Measurements from ENCODE around the gene CKLF.
A peak's percentile ranks its signal among the peaks of the same experiment; 100 is the strongest.
"Not testable (repeated sequence)": the region's sequence is repeated elsewhere in the genome, so short reads cannot be mapped to it uniquely, and the experiment has no call there.

CKLF gene, protein sequence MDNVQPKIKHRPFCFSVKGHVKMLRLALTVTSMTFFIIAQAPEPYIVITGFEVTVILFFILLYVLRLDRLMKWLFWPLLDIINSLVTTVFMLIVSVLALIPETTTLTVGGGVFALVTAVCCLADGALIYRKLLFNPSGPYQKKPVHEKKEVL

DNA sequence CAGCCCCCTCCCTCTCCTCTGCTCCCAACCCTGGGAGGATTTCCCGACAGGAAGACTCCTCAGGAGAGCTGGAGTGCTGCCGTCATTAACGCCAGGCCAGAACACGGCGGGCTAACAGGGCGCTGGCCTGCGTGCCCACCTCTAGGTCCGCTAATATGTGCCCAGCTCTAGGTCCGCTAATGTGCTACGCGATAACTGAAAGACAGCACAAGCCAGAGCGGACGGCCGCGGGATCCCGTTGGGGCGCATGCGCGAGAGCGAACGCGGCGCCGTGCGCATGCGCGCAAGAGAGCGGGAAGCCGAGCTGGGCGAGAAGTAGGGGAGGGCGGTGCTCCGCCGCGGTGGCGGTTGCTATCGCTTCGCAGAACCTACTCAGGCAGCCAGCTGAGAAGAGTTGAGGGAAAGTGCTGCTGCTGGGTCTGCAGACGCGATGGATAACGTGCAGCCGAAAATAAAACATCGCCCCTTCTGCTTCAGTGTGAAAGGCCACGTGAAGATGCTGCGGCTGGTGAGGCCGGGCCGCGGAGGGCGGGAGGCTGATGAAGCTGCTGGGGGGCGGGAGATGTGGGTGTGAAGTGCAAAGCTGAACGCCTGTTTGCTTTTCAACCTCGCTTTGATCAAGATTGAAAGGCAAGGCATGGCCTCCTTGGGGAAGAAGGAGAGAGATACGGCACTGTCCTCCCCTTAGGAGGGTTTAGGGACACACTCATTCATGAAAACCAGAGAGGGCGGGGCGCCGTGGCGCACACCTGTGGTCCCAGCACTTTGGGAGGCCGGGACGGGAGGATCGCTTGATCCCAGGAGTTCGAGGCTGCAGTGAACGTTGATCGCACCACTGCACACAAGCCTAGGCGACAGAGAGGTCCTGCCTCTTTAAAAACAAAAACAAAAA, at the start of gene CKLF:
TSS of gene CKLF (plus strand) at position 291 of the 892 bp plus-strand sequence. CDS start at position 431, 140 bp downstream.
- DNase-seq: peak; percentile 86

DNA sequence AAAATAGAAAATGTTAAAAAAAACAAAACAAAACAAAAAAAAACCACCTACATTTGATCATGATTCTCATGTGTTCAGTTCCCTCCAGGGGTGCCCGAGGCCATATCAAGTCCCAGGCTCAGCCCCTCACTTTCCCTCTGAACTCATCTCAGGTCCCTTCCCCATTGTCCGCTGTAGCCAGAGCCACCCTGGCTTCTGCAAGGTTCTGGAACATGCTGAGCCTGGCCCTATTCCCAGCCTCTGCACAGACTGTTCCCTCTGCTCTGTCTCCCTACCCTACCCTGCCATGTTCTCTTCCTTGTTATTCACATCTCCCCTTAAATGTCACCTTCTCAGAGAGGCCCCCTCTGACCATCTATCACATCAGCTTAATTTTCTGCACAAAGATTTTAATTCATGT, 49.3 kb upstream of the CKLF start:
- no peak for DNase-seq

DNA sequence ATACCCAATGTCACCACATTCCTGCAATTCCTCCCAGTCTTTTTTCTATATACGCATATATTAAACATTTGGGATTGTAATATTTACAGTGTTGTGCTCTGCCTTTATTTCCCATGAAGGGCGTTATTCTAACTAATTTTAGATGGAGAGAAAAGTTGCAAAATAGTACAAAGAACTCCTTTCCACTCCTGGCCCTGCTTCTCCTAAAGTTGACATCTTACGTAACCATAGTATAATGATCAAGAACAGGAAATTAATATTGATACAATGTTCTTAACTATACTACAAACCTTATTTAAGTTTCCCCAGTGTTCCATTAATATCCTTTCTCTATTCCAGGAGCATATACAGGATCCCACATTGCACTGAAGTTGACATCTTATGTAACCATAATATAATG, 48.8 kb upstream of the CKLF start:
- no peak for DNase-seq

DNA sequence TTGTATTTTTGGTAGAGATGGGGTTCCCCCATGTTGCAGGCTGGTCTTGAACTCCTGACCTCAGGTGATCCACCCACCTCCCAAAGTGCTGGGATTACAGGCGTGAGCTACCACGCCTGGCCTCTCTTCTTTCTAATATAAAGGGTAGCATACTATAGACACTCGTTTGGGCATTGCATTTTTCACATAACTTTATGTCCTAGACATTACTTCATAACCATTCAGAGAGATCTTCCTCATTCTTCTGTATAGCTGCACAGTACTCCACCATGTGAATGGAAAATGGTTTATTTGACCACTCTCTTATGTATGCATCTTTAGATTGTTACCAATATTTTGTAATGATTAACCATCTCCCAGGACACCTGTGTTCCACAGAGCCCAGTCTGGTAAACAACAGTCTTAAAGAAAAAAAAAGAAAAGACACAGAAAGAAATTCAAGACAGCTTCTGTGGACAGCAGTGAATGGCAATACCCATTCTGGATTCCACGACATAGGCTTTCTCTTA, 44.6 kb upstream of the CKLF start:
- DNase-seq: no peak

DNA sequence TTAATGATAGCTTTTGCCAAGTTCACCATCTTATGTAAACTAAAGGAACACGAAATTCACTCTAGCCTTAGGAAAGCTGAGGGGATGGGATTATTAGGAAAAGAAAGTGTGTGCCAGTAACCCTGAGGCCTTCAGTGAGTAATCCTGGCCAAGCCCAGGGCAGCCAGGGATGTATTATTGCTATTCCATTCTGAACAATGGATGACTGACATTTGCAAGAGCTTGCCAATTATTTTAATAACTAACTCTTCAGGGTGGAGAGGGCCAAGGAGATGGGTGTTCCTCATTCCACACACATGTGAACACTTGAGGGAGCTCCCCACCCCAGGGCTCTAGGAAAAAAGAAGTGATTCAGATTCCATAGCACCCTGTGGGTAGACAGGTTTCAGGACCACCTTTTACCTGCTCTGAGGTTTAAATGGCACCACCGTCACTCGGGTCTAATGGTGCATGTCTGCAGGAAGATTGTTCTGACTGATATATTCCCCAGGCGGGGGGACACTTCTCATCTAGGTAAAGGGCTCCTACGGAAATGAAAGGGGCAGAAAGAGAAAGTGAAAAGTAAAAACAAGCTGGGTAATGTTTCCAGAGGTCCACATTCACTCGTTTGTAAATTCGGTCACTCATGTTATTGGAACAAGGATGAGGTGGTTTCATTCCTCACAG, 44.0 kb upstream of the CKLF start:
- no peak for DNase-seq

DNA sequence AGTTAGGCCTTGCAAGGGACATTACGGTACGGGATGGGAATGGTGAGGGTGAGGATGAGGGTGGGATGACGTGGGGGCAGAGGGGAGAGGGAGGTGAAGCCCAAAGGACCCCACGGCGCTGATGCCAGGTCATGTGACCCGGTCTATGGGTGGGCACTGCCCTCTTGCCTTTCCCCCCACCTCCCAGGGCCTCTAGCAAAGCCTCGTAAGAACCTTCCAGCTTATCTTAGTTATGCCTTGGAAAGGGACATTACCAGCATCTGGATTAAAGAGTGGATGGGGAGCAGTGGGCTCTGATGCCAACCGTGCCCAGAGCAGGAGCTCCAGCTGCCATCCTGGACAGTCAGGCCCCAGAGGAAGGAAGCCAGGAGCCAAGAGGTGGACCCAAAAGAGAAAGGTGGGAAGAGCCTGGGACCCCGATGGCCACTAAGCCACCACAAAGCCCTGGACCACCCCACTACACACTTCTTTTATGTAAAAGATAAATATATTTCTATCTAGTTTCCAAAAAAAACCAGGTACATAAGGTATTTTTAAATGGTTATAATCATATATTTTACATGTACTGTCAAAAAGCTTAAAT, 43.4 kb upstream of the CKLF start:
- no peak for DNase-seq

DNA sequence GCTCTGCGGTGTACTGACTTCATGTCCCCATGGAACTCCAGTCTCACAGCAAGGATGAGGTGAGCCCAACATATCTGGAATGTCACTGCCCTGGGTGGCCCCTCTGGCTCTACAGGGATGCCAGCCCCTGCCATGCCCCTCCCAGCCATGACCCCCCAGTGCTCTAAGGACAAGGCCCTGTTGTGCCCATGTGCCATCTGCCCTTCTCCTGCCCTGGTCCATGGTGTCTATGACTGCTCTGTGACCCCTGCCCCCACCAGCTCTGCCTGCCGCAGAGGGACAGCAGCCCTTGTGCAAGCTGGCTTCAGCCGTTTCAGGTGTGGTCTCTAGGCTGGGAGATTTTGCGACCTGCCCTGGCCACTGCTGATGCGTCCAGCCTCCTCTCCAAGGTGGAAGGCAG, 42.8 kb upstream of the CKLF start:
- DNase-seq: no peak

DNA sequence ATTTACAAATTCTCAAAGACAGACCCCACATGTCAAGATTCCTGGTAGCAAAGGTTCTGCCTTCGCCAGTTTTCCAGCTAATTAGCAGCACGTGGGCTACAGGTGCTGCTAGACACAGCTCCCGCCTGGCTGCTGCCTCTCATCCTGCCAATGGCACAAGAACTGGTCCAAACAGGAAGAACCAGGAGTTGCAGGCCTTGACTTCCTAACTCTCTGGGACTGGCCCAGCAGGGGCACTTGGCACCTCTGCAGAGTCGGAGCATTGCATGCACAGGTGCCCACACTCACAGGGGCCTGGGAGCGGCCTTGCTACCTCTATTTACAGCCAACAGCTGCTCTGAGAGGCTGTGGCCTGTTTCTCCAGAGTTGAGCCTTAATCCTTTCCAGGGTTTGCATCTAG, 42.1 kb upstream of the CKLF start:
- no peak for DNase-seq

DNA sequence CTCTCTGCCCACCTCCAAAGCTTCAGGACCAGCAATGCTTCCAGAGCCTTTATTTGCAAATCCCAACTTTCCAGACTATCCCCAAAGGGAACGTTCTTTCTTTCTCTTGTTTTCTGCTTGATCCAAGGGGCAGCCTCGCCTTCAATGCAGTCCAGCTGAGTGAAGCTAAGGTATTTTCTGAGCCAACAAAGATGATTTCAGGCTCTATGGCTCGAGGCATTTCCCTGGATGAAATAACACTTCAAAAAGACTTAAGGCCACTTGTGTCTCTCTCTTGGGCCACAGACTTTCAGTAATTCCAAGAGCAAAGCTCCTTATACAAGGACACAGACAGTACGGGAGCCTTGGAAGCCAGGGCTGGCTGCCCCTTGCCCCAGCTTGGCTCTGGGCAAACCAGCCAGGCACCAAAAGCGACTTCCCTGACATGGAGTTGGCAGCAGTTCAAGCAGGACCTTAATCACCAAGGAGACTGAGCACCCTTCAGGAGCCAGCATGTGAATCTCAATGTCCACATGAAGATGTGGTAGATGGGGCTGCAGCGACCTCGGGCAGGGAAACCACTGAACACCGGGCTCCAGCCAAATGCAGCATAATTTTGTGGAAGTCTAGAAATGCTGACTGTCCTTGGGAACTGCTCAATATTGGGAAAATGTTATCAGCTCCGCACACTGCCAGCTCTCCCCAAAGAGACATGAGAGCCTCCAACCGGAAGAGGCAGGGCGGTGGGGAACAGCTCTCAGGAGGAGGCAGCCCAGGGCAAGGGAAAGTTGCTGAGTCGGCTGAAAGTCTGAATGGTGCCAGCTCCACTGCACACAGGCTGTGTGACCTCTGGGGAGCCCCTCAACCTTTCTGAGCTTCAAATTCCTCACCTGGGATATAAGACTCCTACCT, 41.4 kb upstream of the CKLF start:
- DNase-seq: no peak

DNA sequence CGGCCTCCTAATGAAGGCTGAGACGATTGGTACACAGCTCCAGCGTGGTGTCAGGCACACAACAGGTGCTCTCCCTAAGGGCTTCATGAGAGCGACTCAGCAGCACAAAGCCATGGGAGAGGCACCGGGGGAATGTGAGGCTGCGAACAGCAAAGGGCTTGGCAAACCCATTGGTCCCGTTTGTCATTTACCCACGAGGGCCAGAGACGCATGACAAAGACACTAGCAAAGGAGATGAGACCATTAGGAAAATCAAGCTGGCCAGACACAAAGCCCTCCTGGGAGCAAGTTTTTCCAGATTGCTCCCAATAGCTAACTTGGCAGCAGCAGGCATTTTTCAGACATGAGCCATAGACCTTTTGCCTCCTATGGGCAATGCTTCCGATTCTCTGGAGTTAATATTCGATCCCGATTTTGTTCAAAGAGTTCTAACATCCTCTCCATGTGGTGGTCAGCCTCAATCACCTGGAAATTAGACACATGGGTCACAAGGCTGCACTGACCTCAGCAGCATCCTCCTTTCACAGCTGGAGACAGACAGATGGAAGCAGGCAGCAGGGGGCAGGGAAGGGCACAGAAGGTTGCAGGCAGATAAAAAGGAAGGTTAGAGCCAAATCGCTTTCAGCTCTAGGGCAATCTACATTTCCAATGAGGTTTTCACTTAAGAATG, 40.6 kb upstream of the CKLF start:
- no peak for DNase-seq

DNA sequence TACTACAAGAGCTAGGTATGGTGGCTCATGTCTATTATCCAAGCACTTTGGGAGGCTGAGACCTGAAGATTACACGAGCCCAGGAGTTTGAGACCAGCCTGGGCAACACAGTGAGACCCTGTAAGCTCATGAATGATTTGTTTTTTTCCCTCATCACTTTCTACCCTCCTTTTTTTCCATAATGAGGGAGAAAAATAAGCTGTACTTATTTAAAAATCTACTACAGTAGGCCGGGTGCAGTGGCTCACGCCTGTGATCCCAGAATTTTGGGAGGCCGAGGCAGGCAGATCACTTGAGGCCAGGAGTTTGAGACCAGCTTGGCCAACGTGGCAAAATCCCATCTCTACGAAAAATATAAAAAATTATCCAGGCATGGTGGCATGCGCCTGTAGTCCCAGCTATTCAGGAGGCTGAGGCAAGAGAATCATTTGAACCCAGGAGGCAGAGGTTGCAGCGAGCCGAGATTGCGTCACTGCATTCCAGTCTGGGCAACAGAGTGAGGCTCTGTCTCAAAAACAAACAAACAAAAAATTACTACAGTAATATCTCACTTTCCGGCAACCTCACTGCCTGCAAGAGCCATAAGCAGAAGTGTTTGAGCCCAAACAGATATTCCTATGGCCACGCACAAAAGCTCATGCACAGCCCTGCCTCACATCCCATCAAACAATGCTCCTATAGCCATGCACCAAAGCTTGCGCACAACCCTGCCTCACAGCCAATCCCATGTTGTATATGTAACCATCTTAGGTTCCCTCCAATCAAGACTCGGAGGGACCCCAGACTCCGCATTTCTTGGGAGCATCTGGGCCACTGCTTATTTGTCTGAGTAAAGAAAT, 39.9 kb upstream of the CKLF start:
- DNase-seq: no peak

DNA sequence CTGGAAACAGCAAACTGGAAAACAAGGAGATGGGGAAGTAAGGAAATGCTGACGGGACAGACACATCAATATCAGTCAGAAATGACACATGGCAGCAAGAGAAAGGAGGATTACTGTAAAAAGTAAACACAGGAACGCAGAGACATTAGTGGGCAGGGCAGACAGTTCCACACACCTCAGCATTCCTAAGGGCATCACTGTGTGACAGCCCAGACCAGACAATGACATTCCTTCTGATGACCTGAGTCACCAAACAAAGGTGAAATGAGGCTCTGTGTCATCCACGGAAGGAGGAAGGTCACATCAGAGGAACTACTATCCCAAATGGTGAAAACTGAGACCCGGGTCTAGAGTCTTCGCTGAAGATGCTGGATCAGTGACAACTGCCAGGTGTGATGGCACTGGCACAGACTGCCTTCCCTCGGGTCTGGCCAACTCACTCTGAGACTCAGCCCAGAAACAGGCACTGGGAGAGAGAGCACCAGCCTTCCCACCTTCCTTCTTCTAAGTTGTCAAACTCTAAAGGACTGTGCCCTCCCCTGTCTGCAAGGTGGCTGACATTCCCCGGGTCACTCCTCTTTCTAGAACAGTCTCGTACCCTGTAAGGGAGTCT, 39.2 kb upstream of the CKLF start:
- no peak for DNase-seq

DNA sequence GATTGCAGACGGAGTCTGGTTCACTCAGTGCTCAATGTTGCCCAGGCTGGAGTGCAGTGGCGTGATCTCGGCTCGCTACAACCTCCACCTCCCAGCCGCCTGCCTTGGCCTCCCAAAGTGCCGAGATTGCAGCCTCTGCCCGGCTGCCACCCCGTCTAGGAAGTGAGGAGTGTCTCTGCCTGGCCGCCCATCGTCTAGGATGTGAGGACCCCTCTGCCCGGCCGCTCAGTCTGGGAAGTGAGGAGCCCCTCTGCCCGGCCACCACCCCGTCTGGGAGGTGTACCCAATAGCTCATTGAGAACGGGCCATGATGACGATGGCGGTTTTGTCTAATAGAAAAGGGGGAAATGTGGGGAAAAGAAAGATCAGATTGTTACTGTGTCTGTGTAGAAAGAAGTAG, 38.0 kb upstream of the CKLF start:
- not testable (repeated sequence) for DNase-seq

DNA sequence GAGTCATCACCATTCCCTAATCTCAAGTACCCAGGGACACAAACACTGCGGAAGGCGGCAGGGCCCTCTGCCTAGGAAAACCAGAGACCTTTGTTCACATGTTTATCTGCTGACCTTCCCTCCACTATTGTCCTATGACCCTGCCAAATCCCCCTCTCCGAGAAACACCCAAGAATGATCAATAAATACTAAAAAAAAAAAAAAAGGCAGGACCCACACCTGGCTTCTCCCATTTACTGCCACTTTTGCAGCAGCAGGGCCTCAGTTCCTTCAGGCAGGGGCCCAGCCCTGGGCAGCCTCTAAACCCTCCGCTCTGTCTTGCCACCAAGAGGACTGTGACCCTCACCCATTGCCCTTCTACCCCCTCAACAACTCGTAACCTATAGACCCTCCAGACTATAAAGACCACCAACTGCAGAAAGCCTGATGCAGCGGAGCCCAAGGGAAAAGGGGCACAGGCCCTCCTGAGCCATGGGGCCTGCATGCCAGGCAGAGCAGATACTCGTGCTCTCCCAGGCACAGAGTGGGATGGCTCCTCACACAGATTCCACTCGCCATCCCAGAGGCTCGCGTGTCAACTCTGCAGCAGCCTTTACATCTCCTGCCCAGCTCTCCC, 37.3 kb upstream of the CKLF start:
- DNase-seq: not testable (repeated sequence)

DNA sequence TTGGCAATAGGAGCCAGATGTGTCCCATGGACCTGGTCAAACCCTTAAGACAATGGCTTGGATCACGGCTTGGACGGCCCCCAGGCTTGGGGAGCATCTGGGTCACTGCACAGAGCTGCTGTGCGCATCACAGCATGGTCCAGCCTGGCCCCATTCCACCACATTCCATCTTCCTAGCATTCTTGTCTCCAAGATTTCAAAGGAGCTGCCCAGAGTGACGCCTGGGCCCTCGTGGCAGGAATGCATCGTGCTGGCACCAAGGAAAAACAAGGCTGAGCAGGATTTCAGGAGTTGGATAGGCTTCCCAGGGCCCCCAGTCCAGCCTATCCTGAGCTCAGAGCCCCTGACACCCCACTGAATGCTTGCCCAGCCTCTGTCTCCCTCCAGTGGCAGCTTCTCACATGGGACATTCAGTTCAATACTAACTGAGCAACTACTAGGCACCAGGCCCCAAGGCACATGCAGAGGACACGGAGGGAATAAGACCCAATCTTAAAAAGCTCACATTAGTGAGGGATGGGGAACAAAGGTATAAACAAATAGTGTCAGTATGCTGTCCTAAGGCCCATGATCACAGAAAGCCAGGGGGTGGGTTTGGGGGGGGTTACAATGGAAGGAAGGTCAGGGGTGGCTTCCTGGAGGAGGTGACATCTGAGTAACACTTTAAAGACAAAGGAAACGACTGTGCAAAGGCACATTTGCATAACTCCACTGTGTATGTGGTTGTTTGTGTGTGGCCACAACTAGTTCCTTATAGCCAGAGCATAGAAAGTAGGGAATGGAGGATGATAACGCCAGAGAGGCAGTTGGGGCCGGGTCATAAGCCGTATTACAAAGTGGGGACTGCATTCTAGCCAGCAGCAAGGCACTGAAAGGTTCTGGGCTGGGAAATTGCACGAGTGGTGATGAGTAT, 36.5 kb upstream of the CKLF start:
- no peak for DNase-seq

DNA sequence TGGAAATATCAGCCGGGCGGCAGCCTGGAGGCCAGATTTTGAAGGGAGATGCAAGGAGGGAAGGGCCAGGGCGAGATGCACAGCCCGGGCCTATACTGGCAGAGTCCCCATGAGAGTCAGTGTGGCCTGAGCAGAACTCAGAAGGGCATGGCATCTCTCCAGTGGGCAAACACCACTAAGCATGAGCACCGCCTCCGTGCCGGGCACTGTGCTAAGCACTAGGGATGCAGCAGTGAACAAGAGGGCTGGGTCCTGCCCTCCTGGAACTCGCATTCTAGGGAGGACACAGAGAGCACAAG, 35.9 kb upstream of the CKLF start:
- no peak for DNase-seq

DNA sequence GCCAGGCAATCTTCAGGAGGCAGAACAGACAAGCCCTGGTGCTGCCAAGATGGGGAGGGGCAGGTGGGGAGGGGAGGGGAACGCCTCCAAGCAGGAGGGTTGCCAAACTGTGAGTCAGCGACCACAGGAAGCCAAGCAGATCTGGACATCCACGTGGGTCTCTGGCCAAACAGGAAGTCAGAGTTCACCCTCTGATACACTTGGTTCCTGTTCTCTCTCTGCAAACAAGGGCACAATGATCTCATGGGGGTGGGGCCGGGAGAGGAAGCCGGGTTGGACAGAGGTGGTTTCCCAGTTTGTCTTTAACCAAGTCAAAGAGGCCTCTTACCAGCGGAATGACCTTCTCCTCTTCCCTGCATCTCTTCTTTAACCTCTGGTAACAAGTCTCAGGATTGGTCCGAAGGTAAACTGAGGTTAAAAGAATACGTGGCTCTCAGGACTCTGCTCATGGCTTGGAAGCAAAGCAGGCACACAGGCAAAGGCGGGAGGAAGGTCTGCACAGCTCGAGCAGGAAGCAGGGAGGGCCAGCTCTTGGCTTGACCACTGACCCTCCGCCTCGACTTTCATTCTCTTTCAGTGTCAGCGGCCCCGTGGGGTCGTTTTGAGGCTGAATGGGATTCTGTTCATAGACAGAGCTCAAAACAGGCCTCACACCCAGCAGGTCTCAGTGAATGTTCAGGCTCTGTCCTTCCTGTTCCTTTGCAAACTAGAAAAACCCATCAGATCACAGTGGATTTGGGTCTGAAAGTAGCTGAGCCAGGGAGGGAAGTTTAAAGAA, 35.4 kb upstream of the CKLF start:
- DNase-seq: peak; percentile 43

DNA sequence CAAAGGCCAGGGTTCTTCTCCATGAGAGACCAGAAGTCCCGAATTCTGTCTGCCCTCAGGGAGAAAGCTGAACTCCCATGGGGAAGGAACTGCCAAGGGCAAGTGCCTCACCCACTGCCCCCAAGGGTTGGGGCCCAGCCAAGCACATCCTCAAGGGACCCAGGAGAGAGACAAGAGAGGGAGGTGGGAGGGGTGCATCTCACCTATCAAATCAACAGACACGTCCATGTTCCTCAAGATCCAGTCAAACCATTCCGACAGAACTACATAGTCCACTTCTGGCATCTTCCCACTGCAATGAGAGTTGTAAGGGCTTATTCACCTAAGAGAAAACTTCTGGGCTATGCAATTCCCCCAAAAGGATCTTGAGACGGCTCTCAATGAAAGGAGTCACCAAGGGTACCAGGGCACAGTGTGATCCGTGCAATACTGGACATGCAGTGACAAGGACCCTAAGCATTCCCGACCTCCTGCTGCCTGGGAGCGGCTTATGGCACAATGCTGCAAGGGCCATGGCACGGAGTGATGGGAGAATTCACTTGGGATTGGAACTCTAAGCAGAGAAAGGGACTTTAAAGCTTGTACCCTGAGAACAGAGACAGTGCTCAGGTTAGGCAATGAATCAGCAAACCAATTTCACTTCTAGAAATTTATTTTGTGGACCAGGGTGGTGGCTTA, 34.7 kb upstream of the CKLF start:
- no peak for DNase-seq
